ENCODE results near the gene SLC35G2. TPM values are rescaled to one million over a fixed set of nuclear protein-coding genes. Genes with fewer than 3 reads are reported as not detected.

Gene SLC35G2
- total RNA-seq, 1 donor from 2014 or later = 7.8 TPM

DNA sequence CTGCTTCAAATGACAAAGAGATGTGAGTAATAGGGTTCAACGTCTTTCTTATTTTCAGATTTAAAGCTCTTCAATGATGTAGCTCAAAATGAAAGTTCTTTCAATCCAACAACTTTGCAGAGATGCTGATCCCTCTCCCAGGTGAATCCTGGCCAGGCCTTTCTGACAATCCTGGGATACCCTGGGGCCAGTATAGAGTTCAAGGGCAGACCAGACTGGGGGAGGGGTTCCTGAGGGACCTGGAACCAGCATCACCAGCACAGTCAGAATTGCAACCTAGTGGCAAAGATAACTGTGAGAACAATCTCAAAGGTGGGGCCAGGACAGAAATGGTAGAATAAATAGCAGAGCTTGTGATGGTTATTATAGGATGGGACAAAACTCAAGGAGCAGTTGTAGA, 23.4 kb downstream of the SLC35G2 start:
- ATAC-seq (no peak), DNase-seq (no peak)
- no peak overlapping the region for H3K27ac ChIP-seq
- H3K36me3 ChIP-seq = no peaks in the 10 kb centered on the region
- H3K9me3 ChIP-seq = no peaks in the 10 kb centered on the region
- no peaks in the 10 kb centered on the region for H3K27me3 ChIP-seq
- H3K4me1 ChIP-seq = no peaks in the 10 kb centered on the region
- H3K4me3 ChIP-seq = no peak overlapping the region
- TF ChIP-seq, protein P1, sequence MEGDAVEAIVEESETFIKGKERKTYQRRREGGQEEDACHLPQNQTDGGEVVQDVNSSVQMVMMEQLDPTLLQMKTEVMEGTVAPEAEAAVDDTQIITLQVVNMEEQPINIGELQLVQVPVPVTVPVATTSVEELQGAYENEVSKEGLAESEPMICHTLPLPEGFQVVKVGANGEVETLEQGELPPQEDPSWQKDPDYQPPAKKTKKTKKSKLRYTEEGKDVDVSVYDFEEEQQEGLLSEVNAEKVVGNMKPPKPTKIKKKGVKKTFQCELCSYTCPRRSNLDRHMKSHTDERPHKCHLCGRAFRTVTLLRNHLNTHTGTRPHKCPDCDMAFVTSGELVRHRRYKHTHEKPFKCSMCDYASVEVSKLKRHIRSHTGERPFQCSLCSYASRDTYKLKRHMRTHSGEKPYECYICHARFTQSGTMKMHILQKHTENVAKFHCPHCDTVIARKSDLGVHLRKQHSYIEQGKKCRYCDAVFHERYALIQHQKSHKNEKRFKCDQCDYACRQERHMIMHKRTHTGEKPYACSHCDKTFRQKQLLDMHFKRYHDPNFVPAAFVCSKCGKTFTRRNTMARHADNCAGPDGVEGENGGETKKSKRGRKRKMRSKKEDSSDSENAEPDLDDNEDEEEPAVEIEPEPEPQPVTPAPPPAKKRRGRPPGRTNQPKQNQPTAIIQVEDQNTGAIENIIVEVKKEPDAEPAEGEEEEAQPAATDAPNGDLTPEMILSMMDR (IDR thresholded peaks at IDR 0.05) = no peak
- intact Hi-C loops (cut with DNase I) = no loop called here

DNA sequence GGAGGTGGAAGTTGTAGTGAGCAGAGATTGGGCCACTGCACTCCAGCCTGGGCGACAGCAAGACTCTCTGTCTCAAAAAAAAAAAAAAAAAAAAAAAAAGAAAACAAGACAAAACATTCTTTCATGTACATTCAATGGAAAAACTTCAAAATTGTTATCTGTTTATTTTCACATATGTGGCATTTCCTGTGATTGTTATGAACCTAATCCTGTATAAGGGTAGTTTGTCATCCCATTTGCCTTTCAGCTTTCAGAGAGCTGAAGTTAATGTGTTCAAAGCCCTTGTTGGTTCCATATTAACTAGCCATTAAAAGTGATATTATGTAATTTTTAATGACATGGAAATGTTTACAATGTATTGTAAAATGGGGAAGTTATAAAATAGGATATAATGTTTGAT, 25.8 kb downstream of the SLC35G2 start:
- Histone ChIP-seq H3K36me3 (no peaks in the 10 kb centered on the region), H3K27ac (no peak overlapping the region), H3K4me3 (no peak overlapping the region), H3K9me3 (no peaks in the 10 kb centered on the region), H3K27me3 (no peaks in the 10 kb centered on the region), H3K4me1 (no peaks in the 10 kb centered on the region)
- DNase-seq = no peak
- TF ChIP-seq, protein P1 (IDR thresholded peaks at IDR 0.05) = no peak
- intact Hi-C loops (cut with DNase I) = no loop called here
- no peak for ATAC-seq

DNA sequence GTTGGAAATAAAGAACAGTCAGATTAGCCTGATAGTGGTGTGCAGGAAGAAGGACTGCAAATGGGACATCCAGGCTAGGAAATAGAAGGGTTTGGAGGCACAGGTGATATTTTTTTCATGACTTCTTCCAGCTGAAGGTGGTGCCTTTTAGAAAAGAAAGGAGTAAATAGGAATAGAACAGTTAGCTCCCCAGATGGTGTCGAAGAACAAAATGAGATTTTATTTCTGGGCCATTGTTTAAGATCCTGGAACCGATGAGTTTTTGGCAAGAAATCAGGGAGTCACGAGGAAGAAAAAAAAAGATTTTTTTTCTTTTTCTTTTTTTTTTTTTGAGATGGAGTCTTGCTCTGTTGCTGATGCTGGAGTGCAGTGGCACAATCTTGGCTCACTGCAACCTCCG, 33.3 kb downstream of the SLC35G2 start:
- DNase-seq (no peak), ATAC-seq (no peak)
- no peaks in the 10 kb centered on the region for H3K4me1 ChIP-seq
- H3K27ac ChIP-seq = no peak overlapping the region
- intact Hi-C loops (cut with DNase I) = no loop called here
- no peak overlapping the region for H3K4me3 ChIP-seq
- no peaks in the 10 kb centered on the region for H3K36me3 ChIP-seq
- TF ChIP-seq, protein P1 (IDR thresholded peaks at IDR 0.05) = no peak
- no peaks in the 10 kb centered on the region for H3K27me3 ChIP-seq
- no peaks in the 10 kb centered on the region for H3K9me3 ChIP-seq

DNA sequence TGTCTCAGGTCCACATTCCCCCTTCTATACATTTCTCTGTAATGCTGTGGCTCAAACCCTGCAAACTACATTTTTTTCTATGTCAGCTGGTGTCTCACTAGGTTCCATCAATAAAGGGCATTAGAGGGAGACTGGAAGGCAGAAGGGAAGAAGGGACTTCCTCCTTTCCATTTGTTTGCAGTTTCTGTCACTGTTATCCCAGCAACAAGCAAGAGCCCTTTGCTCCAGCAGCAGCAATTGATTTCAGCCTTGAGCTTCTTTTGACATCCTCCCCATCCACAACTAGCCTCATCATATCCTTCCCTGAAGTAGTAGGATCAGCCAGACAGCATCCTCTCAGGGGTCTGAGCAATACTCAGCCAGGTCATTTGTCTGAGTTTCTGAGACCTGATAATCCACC, 37.7 kb downstream of the SLC35G2 start:
- Histone ChIP-seq H3K27ac (no peak overlapping the region), H3K36me3 (no peaks in the 10 kb centered on the region), H3K4me1 (peaks cover 16% of the 10 kb centered on the region), H3K27me3 (no peaks in the 10 kb centered on the region), H3K4me3 (no peak overlapping the region), H3K9me3 (no peaks in the 10 kb centered on the region)
- TF ChIP-seq, protein P1 (IDR thresholded peaks at IDR 0.05) = no peak
- intact Hi-C loops (cut with DNase I) = no loop called here
- ATAC-seq (peak; percentile 66), DNase-seq (no peak)

DNA sequence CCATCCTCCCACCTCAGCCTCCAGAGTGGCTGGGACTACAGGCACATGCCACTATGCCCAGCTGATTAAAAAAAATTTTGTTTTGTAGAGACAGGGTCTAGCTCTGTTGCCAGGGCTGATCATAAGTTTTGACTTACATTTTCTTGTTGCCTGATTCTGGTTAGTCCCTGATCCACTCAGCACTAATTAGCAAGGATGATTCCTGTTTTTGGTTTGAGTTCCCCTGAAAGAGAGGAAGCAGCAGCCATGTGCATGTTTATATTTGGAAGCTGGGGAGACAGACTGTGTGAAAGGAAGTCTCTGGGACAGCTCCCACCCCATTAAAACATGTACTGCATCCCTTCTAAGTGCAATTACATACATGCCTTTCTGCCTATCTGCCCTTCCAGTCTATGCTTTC, 39.5 kb downstream of the SLC35G2 start:
- Histone ChIP-seq H3K4me3 (no peak overlapping the region), H3K4me1 (peaks cover 19% of the 10 kb centered on the region), H3K27me3 (no peaks in the 10 kb centered on the region), H3K27ac (no peak overlapping the region), H3K36me3 (no peaks in the 10 kb centered on the region), H3K9me3 (no peaks in the 10 kb centered on the region)
- intact Hi-C loops (cut with DNase I) = no loop called here
- ATAC-seq (no peak), DNase-seq (no peak)
- TF ChIP-seq, protein P1 (IDR thresholded peaks at IDR 0.05) = no peak

DNA sequence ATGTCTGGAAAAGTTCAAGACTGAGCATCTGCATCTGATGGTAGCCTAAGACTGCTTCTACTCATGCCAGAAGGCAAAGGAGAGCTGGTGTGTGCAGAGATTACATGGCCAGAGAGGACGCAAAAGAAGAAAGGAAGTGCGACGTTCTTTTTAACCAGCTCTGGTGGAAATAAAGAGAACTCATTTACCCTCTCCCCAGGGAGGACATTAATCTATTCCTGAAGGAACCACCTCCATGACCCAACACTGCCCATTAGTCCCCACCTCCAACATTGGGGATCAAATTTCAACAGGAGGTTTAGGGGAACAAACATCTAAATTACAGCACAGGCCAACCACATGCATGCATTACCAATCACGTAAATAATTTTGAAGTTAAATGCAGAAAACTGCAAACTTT, 41.6 kb downstream of the SLC35G2 start:
- ATAC-seq = no peak
- Histone ChIP-seq H3K27ac (peak overlapping the region; percentile 96), H3K4me1 (peaks cover 30% of the 10 kb centered on the region), H3K27me3 (no peaks in the 10 kb centered on the region), H3K4me3 (peak overlapping the region; percentile 98), H3K9me3 (no peaks in the 10 kb centered on the region), H3K36me3 (no peaks in the 10 kb centered on the region)
- TF ChIP-seq, protein P1 (IDR thresholded peaks at IDR 0.05) = no peak
- intact Hi-C loops (cut with DNase I) = no loop called here
- DNase-seq = no peak
